KMS-11 (cell line): Measurements from ENCODE around the gene TMEM116.
"Not testable (repeated sequence)": the region's sequence is repeated elsewhere in the genome, so short reads cannot be mapped to it uniquely, and the experiment has no call there.

ENCODE experiments used
- H2AFZ ChIP-seq: fragments of 200-600 bp; sonication (generic); 2 replicates; pipeline ENCODE4 v1.6.1; 2016; ENCODE audit warnings: antibody characterized with exemption, mixed run types, low read depth
- H3K27ac ChIP-seq: fragments of 200-600 bp; sonication (generic); 2 replicates; pipeline ENCODE4 v1.6.1; 2016; ENCODE audit warnings: mild to moderate bottlenecking, mixed run types
- H3K27me3 ChIP-seq: fragments of 200-600 bp; sonication (generic); 2 replicates; pipeline ENCODE4 v1.6.1; 2017; ENCODE audit warnings: mild to moderate bottlenecking, low read depth, mixed run types, moderate library complexity; ENCODE audit not compliant: insufficient read depth
- H3K36me3 ChIP-seq: fragments of 200-600 bp; sonication (generic); 2 replicates; pipeline ENCODE4 v1.6.1; 2017; ENCODE audit warnings: mild to moderate bottlenecking, mixed run types; ENCODE audit not compliant: insufficient read depth
- H3K4me1 ChIP-seq: fragments of 200-600 bp; sonication (generic); 2 replicates; pipeline ENCODE4 v1.6.1; 2016; ENCODE audit warnings: mild to moderate bottlenecking, low read depth, mixed run types; ENCODE audit not compliant: poor library complexity, severe bottlenecking
- H3K4me2 ChIP-seq: fragments of 200-600 bp; sonication (generic); 2 replicates; pipeline ENCODE4 v1.7.0; 2016; ENCODE audit warnings: mild to moderate bottlenecking, mixed run types
- H3K4me3 ChIP-seq: fragments of 200-600 bp; sonication (generic); IDR thresholded peaks from 2 replicates; pipeline ENCODE4 v1.6.1; 2017; ENCODE audit warnings: low read depth, low read length, mixed read lengths; ENCODE audit not compliant: insufficient read depth
- H3K79me2 ChIP-seq: fragments of 200-600 bp; sonication (generic); 2 replicates; pipeline ENCODE4 v1.6.1; 2016; ENCODE audit warnings: low read depth, mixed run types; ENCODE audit not compliant: insufficient read depth
- H3K9ac ChIP-seq: fragments of 200-600 bp; sonication (generic); 2 replicates; pipeline ENCODE4 v1.6.1; 2016; ENCODE audit warnings: mild to moderate bottlenecking, mixed run types
- H4K20me1 ChIP-seq: fragments of 200-600 bp; sonication (generic); 2 replicates; pipeline ENCODE4 v1.6.1; 2016; ENCODE audit warnings: mild to moderate bottlenecking, mixed run types; ENCODE audit not compliant: insufficient read depth
- TF ChIP-seq, protein P1 (sequence below): fragments of 200-600 bp; sonication (generic); conservative IDR thresholded peaks from 2 replicates; pipeline ENCODE4 v1.6.1; 2017; ENCODE audit warnings: low read depth, mild to moderate bottlenecking, antibody characterized with exemption, low read length, moderate library complexity, mixed read lengths

The TMEM116 gene

GRCh38 chr12:112011685-112012084, 1.3 kb downstream of the TMEM116 start:
- Histone ChIP-seq H4K20me1 (no peaks in the 10 kb centered on the region), H3K27ac (no peak overlapping the region), H3K79me2 (peaks cover 29% of the 10 kb centered on the region), H3K9ac (no peak overlapping the region), H3K4me3 (no peak overlapping the region), H3K4me1 (peaks cover 80% of the 10 kb centered on the region), H3K4me2 (peak overlapping the region; percentile 71; the same call in 1 of the 2 replicates), H2AFZ (no peak overlapping the region), H3K36me3 (no peaks in the 10 kb centered on the region; the same call in 1 of the 2 replicates), H3K27me3 (no peaks in the 10 kb centered on the region)
- TF ChIP-seq, protein P1, sequence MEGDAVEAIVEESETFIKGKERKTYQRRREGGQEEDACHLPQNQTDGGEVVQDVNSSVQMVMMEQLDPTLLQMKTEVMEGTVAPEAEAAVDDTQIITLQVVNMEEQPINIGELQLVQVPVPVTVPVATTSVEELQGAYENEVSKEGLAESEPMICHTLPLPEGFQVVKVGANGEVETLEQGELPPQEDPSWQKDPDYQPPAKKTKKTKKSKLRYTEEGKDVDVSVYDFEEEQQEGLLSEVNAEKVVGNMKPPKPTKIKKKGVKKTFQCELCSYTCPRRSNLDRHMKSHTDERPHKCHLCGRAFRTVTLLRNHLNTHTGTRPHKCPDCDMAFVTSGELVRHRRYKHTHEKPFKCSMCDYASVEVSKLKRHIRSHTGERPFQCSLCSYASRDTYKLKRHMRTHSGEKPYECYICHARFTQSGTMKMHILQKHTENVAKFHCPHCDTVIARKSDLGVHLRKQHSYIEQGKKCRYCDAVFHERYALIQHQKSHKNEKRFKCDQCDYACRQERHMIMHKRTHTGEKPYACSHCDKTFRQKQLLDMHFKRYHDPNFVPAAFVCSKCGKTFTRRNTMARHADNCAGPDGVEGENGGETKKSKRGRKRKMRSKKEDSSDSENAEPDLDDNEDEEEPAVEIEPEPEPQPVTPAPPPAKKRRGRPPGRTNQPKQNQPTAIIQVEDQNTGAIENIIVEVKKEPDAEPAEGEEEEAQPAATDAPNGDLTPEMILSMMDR: no peak

- no peak overlapping the region for H3K27ac ChIP-seq
- TF ChIP-seq, protein P1: no peak
- H3K79me2 ChIP-seq: peaks cover 19% of the 10 kb centered on the region
- H3K4me1 ChIP-seq: peaks cover 81% of the 10 kb centered on the region
- no peak overlapping the region for H3K4me2 ChIP-seq
- no peaks in the 10 kb centered on the region for H3K27me3 ChIP-seq
- H4K20me1 ChIP-seq: no peaks in the 10 kb centered on the region
- H2AFZ ChIP-seq: no peak overlapping the region
- no peak overlapping the region for H3K9ac ChIP-seq
- no peaks in the 10 kb centered on the region; the same call in 1 of the 2 replicates for H3K36me3 ChIP-seq
- no peak overlapping the region for H3K4me3 ChIP-seq
Measured at GRCh38 chr12:112010415-112011344, 2.3 kb downstream of the TMEM116 start.

DNA sequence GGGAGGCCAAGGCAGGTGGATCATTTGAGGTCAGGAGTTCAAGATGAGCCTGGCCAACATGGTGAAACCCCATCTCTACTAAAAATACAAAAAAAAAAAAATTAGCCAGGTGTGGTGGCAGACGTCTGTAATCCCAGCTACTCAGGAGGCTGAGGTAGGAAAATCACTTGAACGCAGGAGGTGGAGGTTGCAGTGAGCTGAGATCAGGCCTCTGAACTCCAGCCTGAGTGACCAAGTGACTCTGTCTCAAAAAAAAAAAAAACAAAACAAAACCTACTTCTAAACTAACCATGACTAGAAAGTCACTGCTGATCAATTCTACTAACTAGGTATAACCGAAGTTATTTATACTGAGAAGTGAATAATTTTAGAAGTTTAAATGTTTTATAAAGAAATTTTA, 3.4 kb downstream of the TMEM116 start:
- H3K4me3 ChIP-seq, H3K36me3 ChIP-seq, H3K27me3 ChIP-seq, H3K9ac ChIP-seq, H2AFZ ChIP-seq, H4K20me1 ChIP-seq: not testable (repeated sequence)
- peak overlapping the region; percentile 29; the same call in 1 of the 2 replicates for H3K4me2 ChIP-seq
- H3K4me1 ChIP-seq: peaks cover 78% of the 10 kb centered on the region
- peak overlapping the region; percentile 26; the same call in 1 of the 2 replicates for H3K27ac ChIP-seq
- peaks cover 15% of the 10 kb centered on the region; the same call in 1 of the 2 replicates for H3K79me2 ChIP-seq

- H3K9ac ChIP-seq: no peak overlapping the region
- no peaks in the 10 kb centered on the region for H3K36me3 ChIP-seq
- peaks cover 72% of the 10 kb centered on the region for H3K4me1 ChIP-seq
- no peak overlapping the region for H2AFZ ChIP-seq
- H3K79me2 ChIP-seq: peaks cover 14% of the 10 kb centered on the region; the same call in 1 of the 2 replicates
- H3K27me3 ChIP-seq: no peaks in the 10 kb centered on the region
- peak overlapping the region; percentile 29; the same call in 1 of the 2 replicates for H3K4me2 ChIP-seq
- no peak overlapping the region for H3K27ac ChIP-seq
- no peak overlapping the region for H3K4me3 ChIP-seq
- TF ChIP-seq, protein P1: no peak
- no peaks in the 10 kb centered on the region for H4K20me1 ChIP-seq
Measured at GRCh38 chr12:112008918-112009317, 4.0 kb downstream of the TMEM116 start.

GRCh38 chr12:112007945-112008344, 5.0 kb downstream of the TMEM116 start:
- peaks cover 10% of the 10 kb centered on the region; the same call in 1 of the 2 replicates for H3K79me2 ChIP-seq
- H3K36me3 ChIP-seq: no peaks in the 10 kb centered on the region
- no peak overlapping the region for H3K9ac ChIP-seq
- H3K27ac ChIP-seq: peak overlapping the region; percentile 26; the same call in 1 of the 2 replicates
- no peak overlapping the region for H2AFZ ChIP-seq
- no peaks in the 10 kb centered on the region for H3K27me3 ChIP-seq
- no peaks in the 10 kb centered on the region for H4K20me1 ChIP-seq
- H3K4me3 ChIP-seq: no peak overlapping the region
- TF ChIP-seq, protein P1: no peak
- H3K4me2 ChIP-seq: no peak overlapping the region
- H3K4me1 ChIP-seq: peaks cover 72% of the 10 kb centered on the region
